H1 (cell line): ENCODE measurements around the gene CCDC183. TPM values are rescaled to one million over a fixed set of nuclear protein-coding genes. Genes with fewer than 3 reads are reported as not detected.
A peak's percentile ranks its signal among the peaks of the same experiment; 100 is the strongest.

ENCODE experiments used
- CTCF ChIA-PET: fragments of 300-600 bp; sonication (Branson Sonifier 250); formaldehyde crosslinking; loops from one replicate; lab custom pipeline; 2021; ENCODE audit not compliant: partially characterized antibody; lab: Charles Lee
- POLR2A ChIA-PET: fragments of 300-600 bp; sonication (Branson Sonifier 250); formaldehyde crosslinking; loops from one replicate; lab custom pipeline; 2021; ENCODE audit warnings: inconsistent platforms; ENCODE audit not compliant: partially characterized antibody; lab: Charles Lee
- DNase-seq, 2 experiments: peaks; one replicate each; pipeline versions ENCODE4 v3.0.0 to v3.0.0-alpha.2; 2010 to 2022; ENCODE audit warnings: low spot score in 2 of 2, low read depth in 1 of 2, mixed read lengths in 1 of 2
- FAIRE-seq: peaks from 2 replicates; lab custom pipeline; 2011; peaks lifted over from hg19 to GRCh38; lab: Jason Lieb, UNC
- H2AFZ ChIP-seq: 2 replicates; pipeline ENCODE4 v1.8.1; 2012; ENCODE audit warnings: low read length, inconsistent platforms
- H2AK5ac ChIP-seq: 2 replicates; pipeline ENCODE4 v1.6.1; 2013; ENCODE audit warnings: low read depth, low read length
- H2BK120ac ChIP-seq: replicated peaks from 2 replicates; pipeline ENCODE3; 2013; ENCODE audit warnings: low read depth, low read length, inconsistent platforms
- H2BK12ac ChIP-seq: 2 replicates; pipeline ENCODE4 v1.6.1; 2013; ENCODE audit warnings: low read depth, low read length
- H2BK15ac ChIP-seq: 2 replicates; pipeline ENCODE4 v1.6.1; 2013; ENCODE audit warnings: low read length
- H2BK20ac ChIP-seq: 2 replicates; pipeline ENCODE4 v1.6.1; 2013; ENCODE audit warnings: low read length
- H2BK5ac ChIP-seq: 2 replicates; pipeline ENCODE4 v1.6.1; 2013; ENCODE audit warnings: low read depth, low read length
- H3K14ac ChIP-seq: 2 replicates; pipeline ENCODE4 v1.6.1; 2013; ENCODE audit warnings: inconsistent platforms; ENCODE audit not compliant: insufficient read length
- H3K18ac ChIP-seq: 2 replicates; pipeline ENCODE4 v1.6.1; 2013; ENCODE audit warnings: low read length; ENCODE audit errors: extremely low read depth
- H3K23ac ChIP-seq: 2 replicates; pipeline ENCODE4 v1.6.1; 2013; ENCODE audit warnings: inconsistent platforms; ENCODE audit not compliant: insufficient read length
- H3K23me2 ChIP-seq: 2 replicates; pipeline ENCODE4 v1.6.1; 2013; ENCODE audit warnings: low read depth, low read length
- H3K27ac ChIP-seq: 2 replicates; pipeline ENCODE4 v1.6.1; 2011; ENCODE audit warnings: low read depth, low read length, inconsistent platforms
- H3K27me3 ChIP-seq, 4 experiments: replicated peaks in 1 of 4; 1 replicate in 1 of 4; 2 replicates in 3 of 4; pipeline versions ENCODE4 v1.6.1 to v1.8.1; 2011 to 2013; ENCODE audit warnings: low read length in 3 of 4, mild to moderate bottlenecking in 3 of 4, inconsistent platforms in 2 of 4, mixed read lengths in 2 of 4, moderate library complexity in 1 of 4; ENCODE audit not compliant: control insufficient read depth in 3 of 4, insufficient read depth in 3 of 4; ENCODE audit errors: extremely low read depth in 1 of 4
- H3K36me3 ChIP-seq, 4 experiments: 2 replicates each; pipeline versions ENCODE4 v1.6.1 to v1.8.1; 2011 to 2013; ENCODE audit warnings: mild to moderate bottlenecking in 4 of 4, low read length in 3 of 4, moderate library complexity in 2 of 4, control low read depth in 1 of 4, inconsistent platforms in 1 of 4; ENCODE audit not compliant: insufficient read depth in 4 of 4, control insufficient read depth in 2 of 4
- H3K4ac ChIP-seq: replicated peaks from 2 replicates; pipeline ENCODE3; 2013; ENCODE audit warnings: low read length, low read depth, mixed read lengths, inconsistent platforms; ENCODE audit not compliant: insufficient read length
- H3K4me1 ChIP-seq, 4 experiments: replicated peaks in 1 of 4; 1 replicate in 1 of 4; 2 replicates in 3 of 4; pipeline versions ENCODE4 v1.6.1 to v1.8.1; 2011 to 2013; ENCODE audit warnings: low read length in 3 of 4, inconsistent platforms in 2 of 4, mixed read lengths in 1 of 4; ENCODE audit not compliant: insufficient read depth in 4 of 4, control insufficient read depth in 3 of 4
- H3K4me2 ChIP-seq, 2 experiments: 2 replicates each; pipeline versions ENCODE4 v1.6.1 to v1.8.1; 2011 to 2013; ENCODE audit warnings: low read depth in 2 of 2, low read length in 2 of 2, control low read depth in 1 of 2, inconsistent platforms in 1 of 2, mild to moderate bottlenecking in 1 of 2; ENCODE audit not compliant: insufficient read depth in 1 of 2
- H3K4me3 ChIP-seq, 4 experiments: fragments of 200-600, 300-600 bp in 1 of 4; sonication (generic), shearing (Covaris generic), sonication (Bioruptor Twin) in 1 of 4; 2 replicates each; pipeline versions ENCODE4 v1.5.1 to v1.8.1; 2011 to 2016; ENCODE audit warnings: low read length in 4 of 4, low read depth in 3 of 4, control low read depth in 2 of 4, inconsistent platforms in 2 of 4, mild to moderate bottlenecking in 2 of 4, mixed read lengths in 1 of 4, moderate library complexity in 1 of 4; ENCODE audit not compliant: insufficient read depth in 2 of 4; ENCODE audit errors: extremely low read depth in 1 of 4
- H3K56ac ChIP-seq: replicated peaks from 2 replicates; pipeline ENCODE3; 2013; ENCODE audit warnings: low read depth, mild to moderate bottlenecking, mixed read lengths, low read length, inconsistent platforms; ENCODE audit not compliant: insufficient read length
- H3K79me1 ChIP-seq: 2 replicates; pipeline ENCODE4 v1.6.1; 2013; ENCODE audit warnings: low read depth, low read length, control low read depth
- H3K79me2 ChIP-seq, 2 experiments: 2 replicates each; pipeline versions ENCODE4 v1.6.1 to v1.8.1; 2012 to 2013; ENCODE audit warnings: low read length in 2 of 2, mild to moderate bottlenecking in 2 of 2, inconsistent platforms in 1 of 2; ENCODE audit not compliant: insufficient read depth in 2 of 2, control insufficient read depth in 1 of 2
- H3K9ac ChIP-seq, 4 experiments: replicated peaks in 1 of 4; 1 replicate in 1 of 4; 2 replicates in 3 of 4; pipeline versions ENCODE4 v1.6.1 to v1.8.1; 2011 to 2013; ENCODE audit warnings: low read depth in 3 of 4, low read length in 3 of 4, control low read depth in 2 of 4, mild to moderate bottlenecking in 2 of 4, moderate library complexity in 2 of 4, inconsistent platforms in 1 of 4; ENCODE audit errors: extremely low read depth in 1 of 4
- H3K9me3 ChIP-seq, 2 experiments: 2 replicates each; pipeline versions ENCODE4 v1.6.1 to v1.8.1; 2012 to 2013; ENCODE audit warnings: mild to moderate bottlenecking in 2 of 2, moderate library complexity in 2 of 2, control low read depth in 1 of 2, inconsistent platforms in 1 of 2, low read depth in 1 of 2, low read length in 1 of 2, mixed read lengths in 1 of 2; ENCODE audit not compliant: insufficient read depth in 2 of 2
- H4K20me1 ChIP-seq, 2 experiments: replicated peaks in 1 of 2; 2 replicates each; pipeline versions ENCODE3 to v1.8.1; 2011 to 2013; ENCODE audit warnings: inconsistent platforms in 2 of 2, low read length in 2 of 2, mild to moderate bottlenecking in 1 of 2; ENCODE audit not compliant: insufficient read depth in 2 of 2, control insufficient read depth in 1 of 2
- H4K5ac ChIP-seq: 2 replicates; pipeline ENCODE4 v1.6.1; 2013; ENCODE audit warnings: low read length, low read depth, mixed read lengths, inconsistent platforms; ENCODE audit not compliant: insufficient read length
- H4K8ac ChIP-seq: 2 replicates; pipeline ENCODE4 v1.8.0; 2013; ENCODE audit warnings: mild to moderate bottlenecking, moderate library complexity, low read length, inconsistent platforms; ENCODE audit not compliant: insufficient read depth; ENCODE audit errors: extremely low read depth
- H4K91ac ChIP-seq: replicated peaks from 2 replicates; pipeline ENCODE3; 2013; ENCODE audit warnings: low read length, mixed read lengths, inconsistent platforms; ENCODE audit not compliant: insufficient read length
- CBX5 ChIP-seq: fragments of 300-800, 300-1000 bp; sonication (generic); IDR thresholded peaks from 2 replicates; pipeline ENCODE4 v1.7.1; 2016; ENCODE audit warnings: antibody characterized with exemption, low read length, low read depth
- CEBPB ChIP-seq: IDR thresholded peaks from 2 replicates; pipeline ENCODE4 v1.6.1; 2012; ENCODE audit warnings: low read depth, low read length
- CTCF ChIP-seq, 3 experiments: IDR thresholded peaks; 1 replicate in 2 of 3; 2 replicates in 1 of 3; pipeline versions ENCODE4 v1.5.1 to v1.6.1; 2011; ENCODE audit warnings: low read length in 3 of 3, mild to moderate bottlenecking in 3 of 3, inconsistent platforms in 2 of 3, low read depth in 1 of 3, moderate library complexity in 1 of 3; ENCODE audit not compliant: insufficient read depth in 1 of 3; ENCODE audit errors: control extremely low read depth in 1 of 3
- POLR2AphosphoS5 ChIP-seq: IDR thresholded peaks from 2 replicates; pipeline ENCODE4 v1.6.1; 2011; ENCODE audit warnings: low read depth, low read length
- SIX5 ChIP-seq: IDR thresholded peaks from 2 replicates; pipeline ENCODE4 v1.6.1; 2011; ENCODE audit warnings: mild to moderate bottlenecking, low read depth, low read length
- WGBS, 2 experiments: shearing (Covaris generic) in 1 of 2; methylation state at CpG; one replicate each; pipeline versions ENCODE4 v1.1.6 to v1.1.7; 2013 to 2015; ENCODE audit warnings: low lambda C conversion rate in 2 of 2, mixed read lengths in 2 of 2, inconsistent platforms in 1 of 2, low coverage in 1 of 2, missing lambda C conversion rate in 1 of 2; ENCODE audit not compliant: insufficient replicate concordance in 2 of 2, insufficient coverage in 1 of 2, insufficient read length in 1 of 2; ENCODE audit errors: extremely low coverage in 1 of 2, missing lambda C conversion rate in 1 of 2; 5-methylcytosine and 5-hydroxymethylcytosine counted together
- polyA plus RNA-seq, 7 experiments: library from polyadenylated mRNA; depleted of rRNA in 3 of 7; stranded (reverse) in 5 of 7; unstranded in 2 of 7; fragments of >200 nt in 5 of 7; fragments of 200-250 nt in 2 of 7; gene quantifications; 1 replicate in 5 of 7; 2 replicates in 1 of 7; 4 replicates in 1 of 7; pipeline versions ENCODE4 v1.2.1 to v1.2.3, GENCODE V29; 2011 to 2013; ENCODE audit warnings: missing spikeins in 2 of 7, mixed read lengths in 2 of 7
- total RNA-seq: library from RNA; stranded (reverse); fragmentation: NEBNext Ultra II Directional; extraction: Animal tissue kit (Norgen Biotek cat#: 25700); gene quantifications from 2 replicates; pipeline ENCODE4 v1.2.1, GENCODE V29; 2021

Gene CCDC183
- total and polyA plus RNA-seq, 2 of the 8 experiments (the other 6 are each of a cell fraction or from before 2014, with no cell fraction given) = 0.51 to 1.6 TPM

GRCh38 chr9:136761545-136761981 lies 34.6 kb upstream of the CCDC183 start:
- no peak overlapping the region for H3K9ac ChIP-seq
- no peak overlapping the region for H2AFZ ChIP-seq
- DNase-seq = no peak
- H3K18ac ChIP-seq = no peak overlapping the region
- no peak overlapping the region for H3K27ac ChIP-seq
- no peaks in the 10 kb centered on the region for H3K36me3 ChIP-seq
- no peak overlapping the region; the same call in 1 of the 2 replicates for H2AK5ac ChIP-seq
- H3K27me3 ChIP-seq = no peaks in the 10 kb centered on the region; a peak in 2 of 7 replicates
- CTCF ChIA-PET = interaction anchor here (0.6 to 5.1 kb wide), 10 partner anchors 9 to 438 kb away, joined by 3 to 33 read pairs (median 4); no protein-coding TSS in a partner anchor
- no peak overlapping the region for H3K14ac ChIP-seq
- no peak overlapping the region for H3K4me3 ChIP-seq
- no peak for TF ChIP-seq CTCF (IDR thresholded peaks at IDR 0.05; ENCODE audit: control extremely low read depth in 1 of 3, insufficient read depth in 1 of 3, low read depth in 1 of 3, low read length in 3 of 3)
- no peak for TF ChIP-seq SIX5
- no peak for TF ChIP-seq CEBPB
- TF ChIP-seq POLR2AphosphoS5 = no peak
- no peak for TF ChIP-seq CBX5
- H3K4me1 ChIP-seq = peaks cover 0 to 13% (median 6%) of the 10 kb centered on the region in 4 experiments; a peak in 4 of 7 replicates
- 89% methylated on average over 10 of the region's 13 CpGs; no CpG with 5 or more reads in 1 of the 2 experiments for WGBS, 2 experiments
- no peak overlapping the region for H2BK20ac ChIP-seq
- H2BK15ac ChIP-seq = no peak overlapping the region
- H3K9me3 ChIP-seq = no peaks in the 10 kb centered on the region
- no peak overlapping the region for H2BK12ac ChIP-seq
- H3K56ac ChIP-seq = no peak overlapping the region
- H4K8ac ChIP-seq = no peak overlapping the region
- FAIRE-seq = no peak
- H2BK120ac ChIP-seq = no peak overlapping the region
- no peaks in the 10 kb centered on the region for H4K20me1 ChIP-seq
- no peak overlapping the region for H3K4ac ChIP-seq
- H3K79me1 ChIP-seq = no peaks in the 10 kb centered on the region
- peak overlapping the region; percentile 54 for H4K91ac ChIP-seq
- H3K23ac ChIP-seq = no peak overlapping the region
- no peak overlapping the region for H4K5ac ChIP-seq
- POLR2A ChIA-PET = interaction anchor here (1.0 to 3.8 kb wide), 5 partner anchors 34 to 53 kb away, joined by 3 to 34 read pairs (median 3); partner anchors contain the start of gene RABL6
- no peaks in the 10 kb centered on the region; the same call in 1 of the 2 replicates for H3K23me2 ChIP-seq
- H2BK5ac ChIP-seq = no peak overlapping the region
- H3K79me2 ChIP-seq = no peaks in the 10 kb centered on the region
- no peak overlapping the region for H3K4me2 ChIP-seq
